AG09319 (cell line): ENCODE data around the gene ING5.
"Not testable (repeated sequence)": the region's sequence is repeated elsewhere in the genome, so short reads cannot be mapped to it uniquely, and the experiment has no call there.

ENCODE experiments used
- DNase-seq: peaks from one replicate; pipeline ENCODE4 v3.0.0-alpha.2; 2010; ENCODE audit warnings: low read depth; ENCODE audit errors: extremely low read depth
- TF ChIP-seq, protein P1 (sequence below): IDR thresholded peaks from 2 replicates; pipeline ENCODE4 v1.5.1; 2011; ENCODE audit warnings: low read depth, mild to moderate bottlenecking, inconsistent platforms, low read length, moderate library complexity

Gene ING5

DNA sequence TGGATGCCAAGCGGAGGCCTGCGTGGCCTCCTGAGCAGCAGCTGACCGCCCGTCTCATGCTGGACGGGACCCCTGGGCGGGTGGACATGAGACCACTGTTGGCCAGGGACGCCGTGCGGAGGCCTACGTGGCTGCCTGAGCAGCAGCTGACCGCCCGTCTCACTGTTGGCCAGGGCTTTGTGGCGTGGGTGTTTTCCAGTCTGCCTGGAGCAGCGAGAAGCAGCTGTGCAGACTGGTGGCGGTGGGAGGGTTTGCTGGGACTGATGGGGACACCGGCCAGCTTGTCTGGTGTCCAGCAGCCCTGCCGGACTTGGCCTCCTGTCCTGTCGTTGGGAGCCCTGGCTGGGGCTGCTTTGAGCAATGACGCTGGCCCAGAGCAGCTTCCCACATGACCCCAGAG, 26.8 kb downstream of the ING5 start:
- no peak for DNase-seq
- TF ChIP-seq, protein P1, sequence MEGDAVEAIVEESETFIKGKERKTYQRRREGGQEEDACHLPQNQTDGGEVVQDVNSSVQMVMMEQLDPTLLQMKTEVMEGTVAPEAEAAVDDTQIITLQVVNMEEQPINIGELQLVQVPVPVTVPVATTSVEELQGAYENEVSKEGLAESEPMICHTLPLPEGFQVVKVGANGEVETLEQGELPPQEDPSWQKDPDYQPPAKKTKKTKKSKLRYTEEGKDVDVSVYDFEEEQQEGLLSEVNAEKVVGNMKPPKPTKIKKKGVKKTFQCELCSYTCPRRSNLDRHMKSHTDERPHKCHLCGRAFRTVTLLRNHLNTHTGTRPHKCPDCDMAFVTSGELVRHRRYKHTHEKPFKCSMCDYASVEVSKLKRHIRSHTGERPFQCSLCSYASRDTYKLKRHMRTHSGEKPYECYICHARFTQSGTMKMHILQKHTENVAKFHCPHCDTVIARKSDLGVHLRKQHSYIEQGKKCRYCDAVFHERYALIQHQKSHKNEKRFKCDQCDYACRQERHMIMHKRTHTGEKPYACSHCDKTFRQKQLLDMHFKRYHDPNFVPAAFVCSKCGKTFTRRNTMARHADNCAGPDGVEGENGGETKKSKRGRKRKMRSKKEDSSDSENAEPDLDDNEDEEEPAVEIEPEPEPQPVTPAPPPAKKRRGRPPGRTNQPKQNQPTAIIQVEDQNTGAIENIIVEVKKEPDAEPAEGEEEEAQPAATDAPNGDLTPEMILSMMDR, result no peak

DNA sequence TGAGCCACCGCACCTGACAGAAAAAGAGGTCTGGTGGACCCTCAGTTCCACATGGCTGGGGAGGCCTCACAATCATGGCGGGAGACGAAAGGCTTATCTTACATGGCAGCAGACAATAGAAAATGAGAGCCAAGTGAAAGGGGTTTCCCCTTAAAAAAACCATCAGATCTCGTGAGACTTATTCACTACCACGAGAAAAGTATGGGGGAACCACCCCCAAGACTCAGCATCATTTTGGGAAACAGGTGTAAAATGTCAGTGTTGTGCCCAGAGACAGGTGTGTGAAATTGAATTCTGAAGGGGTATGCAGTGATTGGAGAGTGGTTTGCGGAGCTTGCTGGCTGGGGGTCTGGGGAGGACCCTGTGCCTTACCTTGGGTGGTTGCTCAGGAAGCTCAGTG, 28.0 kb downstream of the ING5 start:
- DNase-seq, result no peak
- TF ChIP-seq, protein P1, result no peak

DNA sequence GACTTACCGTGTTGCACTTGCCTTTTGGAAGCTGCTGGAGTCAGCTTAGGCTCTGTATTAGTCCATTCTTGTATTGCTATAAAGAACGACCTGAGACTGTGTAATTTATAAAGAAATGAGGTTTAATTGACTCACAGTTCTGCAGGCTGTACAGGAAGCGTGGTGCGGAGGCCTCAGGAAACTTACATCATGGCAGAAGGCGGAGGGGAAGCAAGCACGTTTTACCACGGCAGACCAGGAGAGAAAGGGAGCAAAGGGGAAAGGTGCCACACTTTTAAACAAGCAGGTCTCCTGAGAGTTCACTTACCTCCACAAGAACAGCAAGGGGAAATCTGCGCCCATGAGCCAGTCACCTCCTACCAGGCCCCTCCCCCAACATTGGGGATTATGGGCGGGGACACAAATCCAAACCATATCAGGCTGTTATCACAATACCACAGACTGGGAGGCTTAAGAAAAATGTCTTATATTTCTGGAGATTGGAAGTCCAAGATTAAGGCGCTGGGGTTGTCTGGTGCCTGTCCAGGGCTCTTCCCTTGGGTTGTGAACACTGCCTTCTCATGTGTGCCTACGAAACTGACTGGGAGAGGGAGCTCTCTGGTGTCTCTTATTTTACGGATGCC, 28.9 kb downstream of the ING5 start:
- DNase-seq, result no peak
- TF ChIP-seq, protein P1, result no peak

DNA sequence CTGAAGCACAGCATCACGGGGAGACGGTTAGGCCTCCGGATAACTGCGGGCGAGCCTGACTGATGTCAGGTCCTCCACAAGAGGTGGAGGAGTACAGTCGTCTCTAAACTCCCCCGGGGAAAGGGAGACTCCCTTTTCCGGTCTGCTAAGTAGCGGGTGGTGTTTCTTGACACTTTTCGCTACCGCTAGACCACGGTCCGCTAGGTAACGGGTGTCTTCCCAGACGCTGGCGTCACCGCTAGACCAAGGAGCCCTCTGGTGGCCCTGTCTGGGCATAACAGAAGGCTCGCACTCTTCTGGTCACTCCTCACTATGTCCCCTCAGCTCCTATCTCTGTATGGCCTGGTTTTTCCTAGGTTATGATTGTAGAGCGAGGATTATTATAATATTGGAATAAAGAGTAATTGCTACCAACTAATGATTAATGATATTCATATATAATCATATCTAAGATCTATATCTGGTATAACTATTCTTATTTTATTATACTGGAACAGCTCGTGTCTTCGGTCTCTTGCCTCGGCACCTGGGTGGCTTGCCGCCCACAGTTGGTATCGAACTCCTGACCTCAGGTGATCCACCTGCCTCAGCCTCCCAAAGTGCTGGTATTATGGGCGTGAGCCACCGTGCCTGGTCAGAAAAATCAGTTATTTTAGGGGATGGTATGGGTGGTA, 30.8 kb downstream of the ING5 start:
- DNase-seq, result not testable (repeated sequence)
- TF ChIP-seq, protein P1, result peak; percentile 9

DNA sequence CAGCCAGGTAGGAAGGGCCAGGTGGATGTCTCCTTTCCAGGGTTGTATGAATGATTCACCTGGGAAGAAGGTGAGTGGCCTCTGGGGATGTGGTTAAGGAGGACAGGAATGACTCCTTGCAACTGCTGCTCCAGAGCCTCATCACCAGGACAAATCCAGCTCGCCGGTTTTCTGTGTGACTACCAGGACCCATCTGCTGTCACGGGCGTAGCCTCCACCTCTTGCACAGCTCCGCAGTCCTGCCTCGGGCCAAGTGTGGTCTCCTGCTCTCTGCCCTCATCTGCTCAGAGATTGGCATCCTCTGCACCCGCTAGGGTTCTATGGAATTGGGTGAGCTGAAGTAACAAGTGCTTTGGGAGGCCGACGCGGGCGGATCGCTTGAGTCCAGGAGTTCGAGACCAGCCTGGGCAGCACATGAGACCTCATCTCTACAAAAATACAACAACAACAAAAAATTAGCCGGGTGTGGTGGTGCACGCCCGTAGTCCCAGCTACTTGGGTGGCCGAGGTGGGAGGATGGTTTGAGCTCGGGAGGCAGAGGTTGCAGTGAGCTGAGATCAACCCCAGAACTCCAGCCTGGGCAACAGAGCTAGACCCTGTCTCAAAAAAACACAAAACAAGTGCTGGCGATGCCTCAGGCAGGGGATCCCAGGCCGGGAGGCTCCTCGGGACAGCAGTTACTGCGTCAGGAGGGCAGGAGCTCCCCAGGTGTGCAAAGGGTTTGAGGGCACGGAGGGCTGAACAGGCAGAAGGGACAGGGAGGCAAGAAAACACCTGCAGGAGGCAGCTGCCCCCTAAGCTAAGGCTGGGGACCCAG, 31.8 kb downstream of the ING5 start:
- no peak for DNase-seq
- TF ChIP-seq, protein P1, result no peak

DNA sequence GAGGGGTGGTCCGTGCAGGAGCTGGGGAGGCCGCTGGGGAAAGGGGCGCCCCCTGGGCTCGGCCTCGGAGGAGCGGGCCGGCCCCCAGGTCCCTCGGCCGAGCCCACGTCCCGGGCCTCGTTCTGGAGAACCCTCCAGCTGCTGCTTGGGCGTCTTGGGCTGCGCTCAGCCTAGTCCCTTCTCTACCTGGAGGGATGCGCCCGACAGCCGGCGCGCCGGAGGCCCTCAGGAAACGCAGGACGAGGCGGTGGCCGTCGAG, 32.3 kb downstream of the ING5 start:
- TF ChIP-seq, protein P1, result no peak

More for the DNA sequence above, 32.3 kb downstream of the ING5 start:
- no peak for DNase-seq
